Fibroblast of skin of scalp (primary cell): Measurements from ENCODE around the gene NPFF. TPM values are rescaled to one million over a fixed set of nuclear protein-coding genes. Genes with fewer than 3 reads are reported as not detected.
A peak's percentile ranks its signal among the peaks of the same experiment; 100 is the strongest.
"Not testable (repeated sequence)": the region's sequence is repeated elsewhere in the genome, so short reads cannot be mapped to it uniquely, and the experiment has no call there.

Experiments used
- DNase-seq: peaks from one replicate; pipeline ENCODE4 v3.0.0-alpha.2; 2013
- polyA plus RNA-seq, 2 experiments: library from polyadenylated mRNA; unstranded; fragments of 120-200 nt; gene quantifications; one replicate each; pipeline ENCODE4 v1.2.1, GENCODE V29; 2013; ENCODE audit not compliant: insufficient read length in 2 of 2

NPFF gene
- polyA plus RNA-seq (2013, experiment 1 of 2; ENCODE audit: insufficient read length): 0.23 TPM
- polyA plus RNA-seq (2013, experiment 2 of 2; ENCODE audit: insufficient read length): not detected

GRCh38 chr12:53506881-53507602, at the start of gene NPFF:
Gene NPFF (minus strand): TSS chr12:53507484. CDS start chr12:53507474, 10 bp downstream.
- no peak for DNase-seq

DNA sequence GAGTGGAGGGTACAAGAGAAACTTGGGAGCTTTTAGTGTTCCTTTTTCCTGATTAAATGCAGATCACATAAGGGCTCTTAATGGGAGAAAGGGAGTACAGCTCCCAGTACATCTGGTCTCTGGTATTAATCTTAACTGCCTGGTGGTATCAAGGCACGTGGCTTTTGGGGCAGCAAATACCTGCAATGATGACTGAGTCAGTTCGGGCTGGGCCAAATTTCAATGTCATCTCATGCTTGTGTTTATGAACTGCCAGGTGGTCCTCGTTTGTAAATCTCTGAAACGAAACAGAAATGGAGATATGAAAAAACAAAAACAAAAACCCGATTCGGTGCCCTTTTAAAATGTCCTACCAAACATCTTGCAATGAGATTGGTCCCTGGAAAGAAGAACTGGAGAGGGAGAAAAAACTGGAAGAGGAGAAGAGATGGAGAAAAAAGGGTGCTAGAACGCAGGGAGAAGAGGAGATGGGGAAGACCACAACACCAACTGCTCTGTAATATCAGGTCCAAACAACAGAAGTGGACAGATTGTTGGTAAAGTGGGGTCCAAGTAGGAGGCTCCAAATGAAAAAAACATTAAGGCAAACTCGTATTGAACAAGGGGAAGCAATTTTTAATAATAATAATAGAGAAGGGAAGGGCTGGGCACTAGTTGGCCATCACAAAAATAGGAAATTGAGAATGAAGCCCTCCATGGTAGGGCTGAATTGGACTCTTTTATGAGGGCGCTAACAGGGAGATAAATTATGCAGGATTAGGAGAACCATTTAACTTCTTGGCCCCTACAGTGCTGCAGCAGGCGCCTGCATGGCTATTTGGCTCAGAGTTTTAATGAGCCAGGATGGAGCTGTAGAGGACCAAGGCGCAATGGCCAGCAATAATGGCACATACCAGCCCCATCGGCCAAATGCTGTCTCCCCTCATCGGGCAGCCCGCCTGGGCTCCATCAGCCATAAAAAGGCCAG, 45.4 kb upstream of the NPFF start:
- DNase-seq: no peak

GRCh38 chr12:53551889-53552291, 44.6 kb upstream of the NPFF start:
- DNase-seq: no peak

DNA sequence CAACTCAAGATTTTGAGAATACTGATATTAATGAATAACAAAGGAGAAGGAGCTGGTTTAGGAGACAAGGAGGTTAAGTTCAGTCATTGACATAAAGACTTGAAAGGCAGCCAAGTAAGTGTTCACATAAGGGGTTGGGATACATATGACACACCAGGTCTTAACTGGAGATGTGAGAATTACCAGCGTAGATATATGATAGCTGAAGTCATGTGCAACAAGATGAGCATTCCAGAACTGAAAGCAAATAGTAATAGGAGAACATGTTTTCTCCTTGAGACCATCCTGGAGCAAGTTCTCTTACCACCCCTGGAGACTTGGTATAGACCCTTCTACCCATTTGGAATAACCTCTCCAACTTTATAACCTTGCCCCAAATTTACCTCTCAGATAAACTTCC, 43.3 kb upstream of the NPFF start:
- peak; percentile 28 for DNase-seq

GRCh38 chr12:53550131-53550530, 42.8 kb upstream of the NPFF start:
- DNase-seq: not testable (repeated sequence)

DNA sequence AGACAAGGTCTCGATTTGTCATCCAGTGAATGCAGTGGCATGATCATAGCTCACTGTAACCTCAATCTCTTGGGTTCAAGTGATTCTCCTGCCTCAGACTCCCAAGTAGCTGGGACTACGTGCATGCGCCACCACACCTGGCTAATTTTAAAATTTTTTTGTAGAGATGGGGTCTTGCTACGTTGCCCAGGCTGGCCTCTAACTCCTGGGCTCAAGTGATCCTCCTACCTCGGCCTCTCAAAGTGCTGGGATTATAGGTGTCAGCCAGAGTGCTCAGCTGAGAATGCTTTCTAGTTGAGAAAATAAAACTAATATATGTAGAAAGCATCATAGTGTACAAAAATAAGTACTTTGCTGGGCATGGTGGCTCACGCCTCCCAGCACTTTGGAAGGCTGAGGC, 41.1 kb upstream of the NPFF start:
- not testable (repeated sequence) for DNase-seq

GRCh38 chr12:53543539-53543938, 36.3 kb upstream of the NPFF start:
- DNase-seq: peak; percentile 76

GRCh38 chr12:53539526-53539925, 32.2 kb upstream of the NPFF start:
- DNase-seq: no peak

DNA sequence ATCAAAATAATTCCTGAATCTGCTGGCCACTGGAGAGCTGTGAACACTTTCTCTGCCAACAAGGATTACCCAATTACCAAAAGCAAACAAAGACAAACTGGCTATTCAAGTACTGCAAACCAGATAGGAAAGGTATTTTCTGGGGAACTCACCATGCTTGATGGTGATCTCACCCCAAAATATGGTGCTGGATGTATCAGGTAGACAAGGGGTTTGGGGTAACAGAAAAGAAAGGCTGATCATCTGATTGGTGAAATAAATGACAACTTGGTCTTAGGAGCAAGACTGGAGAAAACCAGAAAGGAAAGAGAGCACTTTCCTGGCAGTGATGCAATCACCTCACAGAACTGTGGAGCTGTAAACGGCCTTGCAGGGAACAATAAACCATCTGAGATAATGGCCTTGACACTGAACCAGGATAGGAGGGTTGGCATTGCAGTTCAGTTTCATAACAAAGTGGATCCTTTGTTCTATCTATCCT, 31.0 kb upstream of the NPFF start:
- DNase-seq: no peak

DNA sequence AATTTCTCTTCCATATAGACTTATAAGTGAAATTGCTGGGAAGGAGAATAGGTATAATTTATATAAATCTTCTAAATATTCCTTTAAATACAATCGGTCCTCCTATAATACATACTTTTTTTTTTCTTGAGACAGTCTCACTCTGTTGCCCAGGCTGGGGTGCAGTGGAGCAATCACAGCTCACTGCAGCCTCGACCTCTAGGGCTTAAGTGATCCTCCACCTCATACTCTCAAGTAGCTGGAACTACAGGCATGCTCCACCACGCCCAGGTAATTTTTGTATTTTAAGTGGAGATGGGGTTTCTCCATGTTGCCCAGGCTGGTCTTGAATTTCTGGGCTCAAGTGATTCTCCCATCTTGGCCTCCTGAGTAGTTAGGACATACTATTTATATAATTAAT, 29.7 kb upstream of the NPFF start:
- no peak for DNase-seq

DNA sequence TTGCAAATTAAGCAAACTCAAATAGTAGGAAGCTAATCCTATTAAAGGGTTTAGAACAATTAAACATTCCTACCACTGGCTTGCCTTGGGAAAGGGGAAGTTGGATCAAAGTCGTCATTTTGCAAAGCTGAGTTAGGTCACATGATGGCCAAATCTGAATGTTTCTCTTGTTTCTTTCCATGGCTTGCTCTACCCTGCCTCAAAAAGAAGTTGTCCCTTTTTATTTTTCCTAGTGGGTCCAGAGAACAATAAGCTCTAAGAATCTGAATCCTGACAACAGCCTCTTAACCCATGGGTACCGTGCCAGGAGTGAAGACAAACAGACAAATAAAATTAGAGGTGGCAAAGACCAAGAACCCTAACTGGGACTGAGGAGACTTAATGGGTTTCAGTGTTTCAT, 26.2 kb upstream of the NPFF start:
- no peak for DNase-seq

- DNase-seq: no peak
Measured at GRCh38 chr12:53532524-53533445, 25.5 kb upstream of the NPFF start.

DNA sequence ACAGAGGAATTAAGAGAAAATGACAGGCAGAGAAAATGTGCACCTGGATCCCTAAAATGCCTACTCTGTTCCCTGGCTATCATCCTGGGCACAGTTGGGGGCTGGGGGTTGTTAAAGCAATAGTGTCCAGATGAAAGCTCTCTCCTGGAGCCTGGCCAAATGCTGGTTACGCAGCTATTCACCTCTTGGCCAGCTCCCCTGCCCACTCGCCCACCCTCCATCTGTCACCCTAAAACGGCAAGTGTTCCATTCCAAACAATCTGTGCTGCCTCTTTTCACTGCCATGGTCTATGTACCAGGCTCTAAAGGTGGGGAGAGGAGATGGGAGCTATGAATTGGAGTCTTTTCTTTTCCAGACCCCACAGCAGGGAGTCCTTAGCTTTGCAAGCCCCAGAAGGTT, 24.7 kb upstream of the NPFF start:
- DNase-seq: no peak

GRCh38 chr12:53530920-53531319, 23.6 kb upstream of the NPFF start:
- DNase-seq: peak; percentile 39

DNA sequence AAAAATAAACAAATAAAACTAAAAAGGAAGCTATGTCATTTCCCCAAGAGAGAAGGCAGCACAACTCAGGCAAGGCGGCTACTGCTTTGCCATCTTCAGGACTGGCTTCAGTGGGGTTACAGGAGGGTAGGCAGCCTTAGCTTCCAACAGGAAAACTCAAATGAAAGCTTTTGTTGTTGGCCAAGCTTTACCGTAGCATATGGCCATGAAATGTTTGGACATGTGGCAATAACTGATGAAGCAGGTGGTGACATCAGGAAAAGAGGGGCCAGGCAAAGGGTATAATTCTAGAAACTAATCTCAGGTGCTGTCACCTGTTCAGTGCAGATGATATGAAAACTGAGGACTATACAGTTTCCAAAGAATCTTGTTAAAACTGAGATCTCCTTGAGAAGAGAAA, 22.8 kb upstream of the NPFF start:
- DNase-seq: no peak

DNA sequence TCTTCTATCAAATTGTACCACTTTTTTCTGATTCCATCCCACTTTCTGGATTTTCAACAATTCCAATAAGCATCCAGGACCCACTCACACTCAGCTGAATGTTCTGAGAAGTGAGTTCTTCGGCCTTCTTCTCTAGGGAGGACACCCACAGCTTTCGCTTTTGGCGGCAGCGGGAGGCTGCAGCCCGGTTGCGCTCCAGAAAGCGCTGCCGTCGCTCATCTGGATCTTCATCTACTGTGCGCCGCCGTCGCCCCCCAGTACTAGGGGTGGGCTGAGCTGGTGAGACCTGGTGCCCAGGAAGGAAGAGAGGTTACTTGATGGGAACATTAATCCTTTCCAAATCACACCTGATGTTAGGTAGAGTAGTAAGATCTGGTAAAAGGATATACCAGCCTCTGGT, 17.2 kb upstream of the NPFF start:
- DNase-seq: no peak

GRCh38 chr12:53523131-53523530, 15.8 kb upstream of the NPFF start:
- DNase-seq: no peak

DNA sequence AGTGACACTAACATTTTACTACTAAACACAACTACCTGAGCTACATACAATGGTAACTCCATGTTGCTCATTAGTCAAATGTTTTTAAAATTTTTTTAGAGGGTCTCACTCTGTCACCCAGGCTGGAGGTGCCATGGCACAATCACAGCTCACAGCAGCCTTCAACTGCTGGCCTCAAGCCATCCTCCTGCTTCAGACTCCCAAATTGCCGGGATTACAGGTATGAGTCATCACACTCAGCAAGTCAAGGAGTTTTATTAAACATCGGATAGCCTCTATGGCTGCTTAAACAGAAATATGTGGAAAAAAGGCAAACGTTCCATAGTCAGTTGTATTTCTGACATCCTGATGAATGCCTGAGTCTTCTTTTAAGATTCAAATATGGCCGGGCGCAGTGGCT, 11.1 kb upstream of the NPFF start:
- DNase-seq: peak; percentile 9

DNA sequence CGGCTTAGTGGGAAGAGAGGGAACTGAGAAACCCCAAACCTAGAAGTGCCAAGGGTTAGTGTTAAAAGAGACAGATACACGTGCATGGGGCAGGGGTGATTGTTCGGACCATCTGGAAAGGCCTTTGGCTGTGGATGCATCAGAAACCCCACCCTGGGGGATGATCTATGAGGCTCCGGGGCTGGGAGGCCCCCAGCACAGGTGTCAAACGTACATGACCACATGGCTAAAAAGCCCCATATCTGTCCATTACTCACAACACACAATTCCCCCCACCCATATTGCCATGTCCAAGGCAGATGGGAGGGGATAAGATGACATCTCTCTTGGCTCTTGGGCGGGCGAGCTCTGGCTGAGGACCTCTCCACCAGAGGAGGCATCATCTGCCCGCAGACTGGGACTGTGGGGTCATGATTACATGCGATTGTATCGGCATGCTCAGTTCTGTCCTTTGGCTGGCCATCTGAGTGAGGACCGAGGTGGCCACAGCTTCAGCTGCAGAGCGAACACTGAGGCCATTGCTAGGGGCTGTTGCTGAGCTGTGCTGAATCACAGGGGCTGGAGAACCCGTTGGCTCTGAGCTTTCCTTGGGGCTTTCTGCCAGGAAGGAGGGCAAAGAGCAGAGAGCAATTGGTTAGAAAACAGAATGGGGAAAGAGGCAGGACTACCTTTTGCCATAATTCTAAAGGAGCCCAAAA, 9.6 kb upstream of the NPFF start:
- DNase-seq: no peak

- no peak for DNase-seq
Measured at GRCh38 chr12:53515291-53515680, 8.0 kb upstream of the NPFF start.

- DNase-seq: no peak
Measured at GRCh38 chr12:53514628-53515290, 7.5 kb upstream of the NPFF start.
